ENCODE measurements around the gene TMC5. TPM values are rescaled to one million over a fixed set of nuclear protein-coding genes. Genes with fewer than 3 reads are reported as not detected.

Gene TMC5
- total RNA-seq, 1 experiment from 2014 or later = 1.2 TPM

GRCh38 chr16:19460397-19460796, 42.7 kb downstream of the TMC5 start:
- H3K4me1 Mint-ChIP-seq = no peaks in the 10 kb centered on the region

More at GRCh38 chr16:19460397-19460796, 42.7 kb downstream of the TMC5 start:
- Histone ChIP-seq H2BK12ac (ENCODE audit: insufficient read length, low read depth, low read length) (no peak overlapping the region), H3K4ac (ENCODE audit: low read depth, low read length) (no peak overlapping the region), H2BK120ac (ENCODE audit: low read depth, low read length, poor library complexity, severe bottlenecking) (no peak overlapping the region), H2BK20ac (ENCODE audit: low read depth, low read length, poor library complexity, severe bottlenecking) (no peak overlapping the region), H2BK15ac (ENCODE audit: low read depth, low read length) (no peak overlapping the region), H3K23me2 (ENCODE audit: insufficient read length, low read depth, low read length, poor library complexity, severe bottlenecking) (no peaks in the 10 kb centered on the region), H3K27ac (ENCODE audit: insufficient read length, low read depth, low read length) (no peak overlapping the region), H3K79me2 (ENCODE audit: insufficient read depth, low read length) (no peaks in the 10 kb centered on the region), H2AFZ (ENCODE audit: low read length) (no peak overlapping the region), H4K20me1 (ENCODE audit: control insufficient read depth, insufficient read depth, insufficient read length) (no peaks in the 10 kb centered on the region), H4K8ac (replicated peaks; ENCODE audit: insufficient read length, low read depth, low read length) (no peak overlapping the region), H3K14ac (ENCODE audit: insufficient read depth, low read length) (no peak overlapping the region), H3K79me1 (ENCODE audit: insufficient read depth, low read depth, low read length, poor library complexity, severe bottlenecking) (no peaks in the 10 kb centered on the region), H2BK5ac (ENCODE audit: insufficient read length, low read length) (no peak overlapping the region), H3K9me3 (ENCODE audit: control insufficient read depth, low read depth, low read length) (no peaks in the 10 kb centered on the region), H3K9ac (ENCODE audit: extremely low read depth, insufficient read length, low read length) (no peak overlapping the region), H3K56ac (ENCODE audit: insufficient read length, low read depth, low read length) (no peak overlapping the region), H4K5ac (ENCODE audit: insufficient read length, low read depth, low read length) (no peak overlapping the region), H3K4me2 (ENCODE audit: insufficient read depth, insufficient read length, low read length) (no peak overlapping the region), H3T11ph (ENCODE audit: low read length) (no peak overlapping the region), H3K27me3 (ENCODE audit: insufficient read depth, low read length) (no peaks in the 10 kb centered on the region), H2AK5ac (ENCODE audit: insufficient read length, low read length) (no peak overlapping the region), H3K4me1 (ENCODE audit: insufficient read depth, low read length) (no peaks in the 10 kb centered on the region), H3K18ac (ENCODE audit: insufficient read length, low read depth, low read length) (no peak overlapping the region), H4K91ac (ENCODE audit: insufficient read length, low read depth, low read length) (no peak overlapping the region), H3K23ac (ENCODE audit: insufficient read length, low read depth, low read length) (no peak overlapping the region)
- H3K9me3 Mint-ChIP-seq = no peaks in the 10 kb centered on the region; a peak in 1 of 5 replicates
- no peaks in the 10 kb centered on the region for H3K27me3 Mint-ChIP-seq (ENCODE audit: low read depth)
- no peak for TF ChIP-seq CTCF (conservative IDR thresholded peaks at IDR 0.05)
- H3K36me3 Mint-ChIP-seq (ENCODE audit: insufficient read depth in 1 of 3, low read depth in 3 of 3) = peaks cover 0 to 2% (median 0%) of the 10 kb centered on the region in 3 experiments; a peak in 1 of 7 replicates
- no peak overlapping the region for H3K27ac Mint-ChIP-seq
- no CpG with 5 or more reads among the region's 2 CpGs for WGBS (ENCODE audit: extremely low coverage, insufficient read length, low lambda C conversion rate)
- no peak overlapping the region for H3K4me3 Mint-ChIP-seq
- no peak for DNase-seq
